Nephron progenitor cell (in vitro differentiated cells): ENCODE data around the gene NFATC1.
A peak's percentile ranks its signal among the peaks of the same experiment; 100 is the strongest.

ENCODE experiments used
- DNase-seq: peaks from one replicate; pipeline ENCODE4 v3.0.0; 2021
- H3K27ac Mint-ChIP-seq: 2 replicates; pipeline ENCODE4 v1.8.0; 2021; ENCODE audit warnings: mild to moderate bottlenecking, moderate library complexity, mixed read lengths
- H3K27me3 Mint-ChIP-seq: 2 replicates; pipeline ENCODE4 v1.8.0; 2021; ENCODE audit warnings: mild to moderate bottlenecking, low read depth, mixed read lengths; ENCODE audit not compliant: poor library complexity
- H3K36me3 Mint-ChIP-seq: 2 replicates; pipeline ENCODE4 v1.8.0; 2021; ENCODE audit warnings: low read depth, mixed read lengths
- H3K4me1 Mint-ChIP-seq: 2 replicates; pipeline ENCODE4 v1.8.0; 2021; ENCODE audit warnings: mixed read lengths
- H3K4me3 Mint-ChIP-seq: 2 replicates; pipeline ENCODE4 v1.8.0; 2021; ENCODE audit warnings: mild to moderate bottlenecking, moderate library complexity, mixed read lengths
- H3K9me3 Mint-ChIP-seq: 2 replicates; pipeline ENCODE4 v1.8.0; 2021; ENCODE audit warnings: mild to moderate bottlenecking, moderate library complexity, mixed read lengths
- TF ChIP-seq, protein P1 (sequence below): fragments of 200-600 bp; sonication (generic); IDR thresholded peaks from 2 replicates; pipeline ENCODE4 v1.5.0; 2021; ENCODE audit warnings: antibody characterized with exemption

NFATC1 gene

DNA sequence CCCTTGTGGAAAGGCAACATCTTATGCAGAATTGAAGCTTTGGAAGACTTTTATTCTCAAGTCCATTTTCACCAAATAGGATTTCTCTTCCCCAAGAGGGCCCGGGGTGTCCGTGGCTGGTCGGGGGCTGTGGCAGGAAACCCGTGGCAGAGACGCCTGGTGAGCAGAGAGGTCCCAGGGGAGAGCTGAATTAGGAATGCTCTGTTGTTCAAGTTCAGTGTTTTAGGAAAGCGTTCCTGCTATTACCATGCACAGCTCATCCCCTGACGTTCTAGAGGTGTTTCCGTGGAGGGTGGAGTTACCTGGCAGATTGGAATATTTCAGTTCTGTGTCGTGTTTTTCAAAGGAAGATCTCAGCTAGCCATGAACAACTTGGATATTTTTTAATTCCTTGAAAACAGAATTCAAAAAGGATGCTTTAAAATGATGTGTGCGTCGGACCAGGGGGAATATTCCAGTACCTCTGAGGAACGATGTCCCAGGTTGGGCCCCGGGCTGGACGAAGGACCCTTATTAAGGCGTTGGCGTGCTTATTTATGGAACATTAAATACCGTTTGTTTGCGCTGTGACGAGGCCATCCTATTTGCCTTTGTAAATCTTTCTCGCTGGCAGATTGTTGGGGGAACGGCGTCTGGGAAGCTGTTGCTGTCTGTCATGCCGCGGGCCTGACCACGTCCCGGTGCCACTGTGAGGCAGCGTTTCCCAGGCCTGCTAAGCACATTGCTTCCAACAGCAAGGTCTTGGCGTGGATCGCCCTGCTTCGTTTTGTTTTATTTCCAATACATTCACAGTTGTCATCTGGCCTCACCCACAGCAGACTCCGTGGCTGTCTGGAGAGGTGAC, 8.2 kb downstream of the NFATC1 start:
- TF ChIP-seq, protein P1, sequence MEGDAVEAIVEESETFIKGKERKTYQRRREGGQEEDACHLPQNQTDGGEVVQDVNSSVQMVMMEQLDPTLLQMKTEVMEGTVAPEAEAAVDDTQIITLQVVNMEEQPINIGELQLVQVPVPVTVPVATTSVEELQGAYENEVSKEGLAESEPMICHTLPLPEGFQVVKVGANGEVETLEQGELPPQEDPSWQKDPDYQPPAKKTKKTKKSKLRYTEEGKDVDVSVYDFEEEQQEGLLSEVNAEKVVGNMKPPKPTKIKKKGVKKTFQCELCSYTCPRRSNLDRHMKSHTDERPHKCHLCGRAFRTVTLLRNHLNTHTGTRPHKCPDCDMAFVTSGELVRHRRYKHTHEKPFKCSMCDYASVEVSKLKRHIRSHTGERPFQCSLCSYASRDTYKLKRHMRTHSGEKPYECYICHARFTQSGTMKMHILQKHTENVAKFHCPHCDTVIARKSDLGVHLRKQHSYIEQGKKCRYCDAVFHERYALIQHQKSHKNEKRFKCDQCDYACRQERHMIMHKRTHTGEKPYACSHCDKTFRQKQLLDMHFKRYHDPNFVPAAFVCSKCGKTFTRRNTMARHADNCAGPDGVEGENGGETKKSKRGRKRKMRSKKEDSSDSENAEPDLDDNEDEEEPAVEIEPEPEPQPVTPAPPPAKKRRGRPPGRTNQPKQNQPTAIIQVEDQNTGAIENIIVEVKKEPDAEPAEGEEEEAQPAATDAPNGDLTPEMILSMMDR: no peak
- H3K36me3 Mint-ChIP-seq: peaks cover 13% of the 10 kb centered on the region
- peak; percentile 1 for DNase-seq
- peaks cover 12% of the 10 kb centered on the region for H3K27me3 Mint-ChIP-seq
- H3K4me3 Mint-ChIP-seq: no peak overlapping the region
- peaks cover 60% of the 10 kb centered on the region for H3K4me1 Mint-ChIP-seq
- peaks cover 4% of the 10 kb centered on the region for H3K9me3 Mint-ChIP-seq
- H3K27ac Mint-ChIP-seq: no peak overlapping the region

DNA sequence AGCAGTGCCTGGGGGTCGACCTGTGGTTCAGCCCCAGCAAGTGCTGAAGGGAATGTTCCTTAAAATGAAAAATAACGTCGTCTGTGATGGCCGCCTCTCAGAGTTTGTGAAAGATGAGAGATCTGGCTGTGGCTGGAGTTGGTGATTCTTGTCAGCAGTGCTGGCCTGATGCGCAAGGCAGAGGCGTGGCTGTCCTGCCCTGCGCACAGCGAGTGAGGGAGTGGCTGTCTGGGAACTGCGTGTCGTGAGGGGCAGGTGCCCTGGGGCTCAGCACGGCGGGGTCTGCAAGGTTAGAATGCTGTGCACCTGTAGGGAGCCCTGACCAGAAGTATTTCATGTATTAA, 8.8 kb downstream of the NFATC1 start:
- Mint-ChIP-seq H3K4me3 (no peak overlapping the region), H3K9me3 (peaks cover 4% of the 10 kb centered on the region), H3K27me3 (peaks cover 6% of the 10 kb centered on the region), H3K27ac (no peak overlapping the region), H3K4me1 (peaks cover 58% of the 10 kb centered on the region), H3K36me3 (peaks cover 13% of the 10 kb centered on the region)
- TF ChIP-seq, protein P1: no peak
- no peak for DNase-seq

DNA sequence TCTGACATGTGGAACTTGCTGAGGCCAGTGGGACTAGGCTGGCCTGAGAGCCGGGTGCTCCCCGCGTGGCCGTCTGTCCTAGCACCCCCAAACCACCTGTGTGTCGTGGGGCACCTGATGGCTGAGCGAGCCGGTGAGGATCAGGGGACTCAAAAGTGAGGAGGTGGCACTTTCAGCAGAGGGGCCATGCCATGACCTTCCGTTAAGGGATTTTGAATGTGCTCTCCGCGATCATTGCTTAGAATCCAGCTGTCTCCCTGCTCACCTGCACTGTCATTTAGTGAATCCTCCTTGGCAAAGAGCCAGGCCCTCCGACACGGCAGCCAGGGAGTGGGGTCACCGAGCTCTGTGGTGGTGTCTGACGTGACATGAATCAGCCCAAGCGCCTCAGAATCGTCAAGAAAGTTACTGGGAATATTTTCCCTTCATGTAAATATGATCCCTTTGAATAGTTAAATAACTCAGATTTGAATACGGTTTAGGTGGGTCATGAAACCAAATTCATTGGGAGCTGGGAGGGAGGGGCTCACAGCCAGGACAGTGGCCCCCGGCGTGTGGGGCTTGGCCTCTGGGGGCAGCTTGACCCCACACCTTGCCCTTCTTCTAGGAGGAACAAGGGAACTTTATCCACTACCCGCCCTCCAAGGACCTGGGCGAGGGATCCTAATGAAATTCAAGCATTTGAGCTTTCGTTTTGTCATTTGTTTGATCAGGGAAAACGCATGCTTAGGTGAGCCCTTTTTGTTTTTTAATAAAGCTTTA, 9.5 kb downstream of the NFATC1 start:
- DNase-seq: no peak
- Mint-ChIP-seq H3K4me1 (peaks cover 58% of the 10 kb centered on the region), H3K27me3 (peaks cover 5% of the 10 kb centered on the region), H3K27ac (no peak overlapping the region), H3K9me3 (peaks cover 4% of the 10 kb centered on the region), H3K4me3 (no peak overlapping the region), H3K36me3 (peaks cover 13% of the 10 kb centered on the region)
- TF ChIP-seq, protein P1: no peak

DNA sequence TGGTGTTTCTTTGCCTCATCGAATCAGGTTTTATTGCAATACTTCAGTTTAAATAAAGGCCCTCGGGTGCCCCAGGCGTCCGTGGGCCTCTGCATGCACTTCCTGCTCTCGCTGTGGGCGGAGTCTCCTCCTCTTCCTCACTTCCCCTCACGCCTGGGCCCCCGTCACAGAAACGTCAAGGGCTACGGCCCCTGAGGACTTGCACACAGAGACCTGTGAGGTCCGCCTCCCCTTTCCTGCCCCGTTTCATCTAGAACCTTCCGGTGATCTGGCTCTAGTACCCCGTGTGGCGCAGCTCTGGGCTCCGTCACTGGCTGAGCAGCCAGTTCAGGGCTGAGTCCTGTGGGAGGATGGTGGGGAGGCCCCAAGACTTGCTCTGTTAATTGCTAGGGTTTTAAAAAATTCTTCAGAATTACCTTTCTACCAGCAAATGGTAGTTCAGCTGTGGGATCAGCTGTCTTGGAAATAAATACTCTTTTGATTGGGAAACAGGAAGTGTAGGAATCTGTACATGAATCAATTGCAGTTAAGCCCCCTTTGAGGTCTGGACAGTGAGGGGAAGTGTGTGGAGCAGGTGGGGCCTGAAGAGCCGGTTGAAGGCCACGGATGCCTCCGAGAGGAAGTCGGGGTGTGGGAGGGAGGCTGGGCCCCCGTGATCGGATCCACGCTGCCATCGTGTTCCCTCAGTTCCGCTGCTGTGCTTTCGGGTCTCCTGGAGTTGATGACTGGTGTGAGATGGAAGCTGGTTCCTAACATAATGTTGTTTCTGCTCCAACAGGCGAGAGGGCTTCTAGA, 10.2 kb downstream of the NFATC1 start:
- H3K4me3 Mint-ChIP-seq: no peak overlapping the region
- peaks cover 5% of the 10 kb centered on the region for H3K27me3 Mint-ChIP-seq
- H3K4me1 Mint-ChIP-seq: peaks cover 56% of the 10 kb centered on the region
- peak overlapping the region; percentile 86 for H3K27ac Mint-ChIP-seq
- DNase-seq: no peak
- TF ChIP-seq, protein P1: no peak
- peaks cover 4% of the 10 kb centered on the region for H3K9me3 Mint-ChIP-seq
- peaks cover 17% of the 10 kb centered on the region for H3K36me3 Mint-ChIP-seq

DNA sequence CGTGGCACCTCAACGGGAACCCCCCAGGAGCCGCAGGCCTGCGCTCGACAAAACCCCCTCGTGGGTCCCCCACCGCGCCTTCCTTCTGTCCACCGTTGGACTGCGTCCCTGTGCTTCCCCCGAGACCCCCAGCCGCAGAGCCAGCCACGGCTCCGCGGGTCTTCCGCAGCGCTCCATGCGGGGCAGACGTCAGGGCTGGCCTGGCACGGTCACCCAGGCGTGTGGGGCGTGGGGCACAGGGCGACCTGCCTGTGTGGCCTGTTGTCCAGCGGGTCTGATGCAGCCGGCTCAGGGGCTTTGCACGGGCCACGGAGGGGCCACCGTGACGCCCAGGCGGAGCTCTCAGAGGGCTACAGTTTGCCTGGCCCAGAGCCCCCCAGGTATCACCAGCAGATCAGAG, 11.0 kb downstream of the NFATC1 start:
- H3K27ac Mint-ChIP-seq: no peak overlapping the region
- peaks cover 5% of the 10 kb centered on the region for H3K27me3 Mint-ChIP-seq
- peaks cover 53% of the 10 kb centered on the region for H3K4me1 Mint-ChIP-seq
- peaks cover 4% of the 10 kb centered on the region for H3K9me3 Mint-ChIP-seq
- H3K4me3 Mint-ChIP-seq: no peak overlapping the region
- no peak for DNase-seq
- TF ChIP-seq, protein P1: no peak
- H3K36me3 Mint-ChIP-seq: peaks cover 21% of the 10 kb centered on the region
